Activated CD4-positive, alpha-beta memory T cell treated with anti-CD3 and anti-CD28 coated beads for 36 hours (primary cell): Measurements from ENCODE around the gene DIO1. TPM values are rescaled to one million over a fixed set of nuclear protein-coding genes. Genes with fewer than 3 reads are reported as not detected.

Experiments
- CTCF ChIA-PET: fragments of 350-600 bp; sonication (Branson Sonifier 250); formaldehyde crosslinking; loops from one replicate; lab custom pipeline; 2021; ENCODE audit warnings: antibody characterized with exemption, inconsistent platforms; lab: Charles Lee
- POLR2A ChIA-PET: fragments of 350-600 bp; sonication (Branson Sonifier 250); formaldehyde crosslinking; loops from one replicate; lab custom pipeline; 2021; ENCODE audit warnings: antibody characterized with exemption; lab: Charles Lee
- DNase-seq: peaks from one replicate; pipeline ENCODE4 v3.0.0-alpha.2; 2020
- H3K27ac Mint-ChIP-seq: one replicate; pipeline ENCODE4 v1.8.0; 2021; ENCODE audit warnings: mixed read lengths
- H3K27me3 Mint-ChIP-seq: one replicate; pipeline ENCODE4 v1.8.0; 2021; ENCODE audit warnings: mixed read lengths
- H3K36me3 Mint-ChIP-seq: one replicate; pipeline ENCODE4 v1.8.0; 2021; ENCODE audit warnings: mixed read lengths
- H3K4me1 Mint-ChIP-seq: one replicate; pipeline ENCODE4 v1.8.0; 2021; ENCODE audit warnings: low read depth, mixed read lengths
- H3K4me3 Mint-ChIP-seq: one replicate; pipeline ENCODE4 v1.8.0; 2021; ENCODE audit warnings: mild to moderate bottlenecking, mixed read lengths
- H3K9me3 Mint-ChIP-seq: one replicate; pipeline ENCODE4 v1.8.0; 2021; ENCODE audit warnings: mixed read lengths
- intact Hi-C: fragments of 100-400 bp; cut with micrococcal nuclease; formaldehyde crosslinking; loops from one replicate; pipeline ENCODE4 v1.15.1; 2023
- total RNA-seq, 2 experiments: library from RNA; stranded (reverse); gene quantifications; one replicate each; pipeline ENCODE4 v1.2.3, GENCODE V29; 2021

DIO1 gene
- total RNA-seq: not detected

GRCh38 chr1:53893999-53894636 lies at the start of gene DIO1:
Gene DIO1 (plus strand): TSS chr1:53894187. CDS start chr1:53894211, 24 bp downstream.
- Mint-ChIP-seq H3K36me3 (no peaks in the 10 kb centered on the region), H3K27me3 (peaks cover 7% of the 10 kb centered on the region), H3K9me3 (no peaks in the 10 kb centered on the region), H3K27ac (no peak within 1 kb of the TSS), H3K4me1 (peaks cover 17% of the 10 kb centered on the region), H3K4me3 (no peak within 1 kb of the TSS)
- ChIA-PET CTCF (interaction anchor here (0.7 kb wide), 1 partner anchor 65 kb away, joined by 3 read pairs; no protein-coding TSS in a partner anchor), POLR2A (no interaction called here)
- intact Hi-C loops: no loop called here
- DNase-seq: peak; percentile 30

GRCh38 chr1:53847980-53848379 lies 46.0 kb upstream of the DIO1 start:
- Mint-ChIP-seq H3K27ac (no peak overlapping the region), H3K36me3 (peaks cover 11% of the 10 kb centered on the region), H3K27me3 (no peaks in the 10 kb centered on the region), H3K9me3 (no peaks in the 10 kb centered on the region), H3K4me1 (no peaks in the 10 kb centered on the region), H3K4me3 (no peak overlapping the region)
- POLR2A ChIA-PET: no interaction called here
- intact Hi-C loops: no loop called here
- DNase-seq: no peak
- CTCF ChIA-PET: interaction anchor here (1.1 to 4.4 kb wide), 2 partner anchors 12 to 111 kb away, joined by 5 to 24 read pairs; no protein-coding TSS in a partner anchor

DNA sequence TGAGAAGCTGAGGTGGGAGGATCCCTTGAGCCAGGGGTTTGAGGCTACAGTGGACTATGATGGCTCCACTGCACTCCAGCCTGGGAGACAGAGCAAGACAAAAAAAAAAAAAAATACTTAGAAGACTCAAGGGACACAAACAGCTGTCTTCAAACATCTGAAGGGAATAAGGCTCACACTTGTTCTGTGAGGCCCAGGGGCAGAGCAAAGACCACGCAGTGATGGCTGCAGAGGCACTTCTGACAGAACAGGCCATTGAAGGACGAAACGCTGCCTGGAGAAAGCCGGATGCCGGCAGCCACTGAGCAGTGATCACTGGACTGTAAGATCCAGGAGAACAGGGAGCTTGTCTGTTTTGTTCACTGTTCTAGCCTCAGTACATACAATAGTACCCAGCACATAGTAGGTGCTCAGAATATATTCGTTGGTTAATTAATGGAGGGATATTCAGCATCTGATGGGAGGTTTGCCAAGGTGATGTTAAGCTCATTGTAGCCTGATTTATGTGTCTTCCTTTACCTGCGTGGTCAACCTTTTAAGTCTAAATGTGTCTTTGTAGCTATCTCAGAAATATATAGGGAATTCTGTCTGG lies 43.8 kb upstream of the DIO1 start:
- ChIA-PET POLR2A (interaction anchor here (0.6 kb wide), 1 partner anchor 172 kb away, joined by 3 read pairs; no protein-coding TSS in a partner anchor), CTCF (interaction anchor here (0.6 to 4.4 kb wide), 3 partner anchors 10 to 110 kb away, joined by 3 to 24 read pairs (median 6); no protein-coding TSS in a partner anchor)
- Mint-ChIP-seq H3K9me3 (no peaks in the 10 kb centered on the region), H3K27ac (no peak overlapping the region), H3K36me3 (peaks cover 15% of the 10 kb centered on the region), H3K27me3 (no peaks in the 10 kb centered on the region), H3K4me3 (no peak overlapping the region), H3K4me1 (no peaks in the 10 kb centered on the region)
- no peak for DNase-seq
- intact Hi-C loops: no loop called here

GRCh38 chr1:53851571-53852285 lies 42.3 kb upstream of the DIO1 start:
- CTCF ChIA-PET: no interaction called here
- no peaks in the 10 kb centered on the region for H3K27me3 Mint-ChIP-seq
- intact Hi-C loops: no loop called here
- POLR2A ChIA-PET: no interaction called here
- no peak for DNase-seq
- H3K4me1 Mint-ChIP-seq: no peaks in the 10 kb centered on the region
- H3K27ac Mint-ChIP-seq: no peak overlapping the region
- peaks cover 17% of the 10 kb centered on the region for H3K36me3 Mint-ChIP-seq
- no peaks in the 10 kb centered on the region for H3K9me3 Mint-ChIP-seq
- no peak overlapping the region for H3K4me3 Mint-ChIP-seq

GRCh38 chr1:53860967-53861411 lies 33.0 kb upstream of the DIO1 start:
- Mint-ChIP-seq H3K9me3 (no peaks in the 10 kb centered on the region), H3K27ac (no peak overlapping the region), H3K4me1 (peaks cover 12% of the 10 kb centered on the region), H3K27me3 (no peaks in the 10 kb centered on the region), H3K4me3 (no peak overlapping the region), H3K36me3 (peaks cover 9% of the 10 kb centered on the region)
- POLR2A ChIA-PET: interaction anchor here (1.1 to 1.8 kb wide), 4 partner anchors 29 to 191 kb away, joined by 3 to 9 read pairs (median 5); partner anchors contain the start of genes IFT25 and LRRC42
- DNase-seq: peak; percentile 57
- CTCF ChIA-PET: interaction anchor here (0.5 to 9.2 kb wide), 45 partner anchors 9 to 628 kb away, joined by 3 to 211 read pairs (median 4); partner anchors contain the start of genes IFT25, LDLRAD1, LRRC42 and TMEM59
- intact Hi-C loops: loop anchor here (1.0 to 10.0 kb wide), 3 partner anchors 87 to 224 kb away; no protein-coding TSS in a partner anchor

- ChIA-PET CTCF (interaction anchor here (0.6 to 9.2 kb wide), 6 partner anchors 12 to 170 kb away, joined by 3 to 211 read pairs (median 16); partner anchors contain the start of gene IFT25), POLR2A (interaction anchor here (0.9 kb wide), 1 partner anchor 85 kb away, joined by 3 read pairs; no protein-coding TSS in a partner anchor)
- peaks cover 13% of the 10 kb centered on the region for H3K36me3 Mint-ChIP-seq
- H3K4me3 Mint-ChIP-seq: no peak overlapping the region
- no peak for DNase-seq
- H3K27me3 Mint-ChIP-seq: no peaks in the 10 kb centered on the region
- no peak overlapping the region for H3K27ac Mint-ChIP-seq
- H3K9me3 Mint-ChIP-seq: no peaks in the 10 kb centered on the region
- intact Hi-C loops: loop anchor here (10.0 kb wide), 1 partner anchor 222 kb away; no protein-coding TSS in a partner anchor
- peaks cover 12% of the 10 kb centered on the region for H3K4me1 Mint-ChIP-seq
Measured at GRCh38 chr1:53862507-53862906, 31.5 kb upstream of the DIO1 start.

DNA sequence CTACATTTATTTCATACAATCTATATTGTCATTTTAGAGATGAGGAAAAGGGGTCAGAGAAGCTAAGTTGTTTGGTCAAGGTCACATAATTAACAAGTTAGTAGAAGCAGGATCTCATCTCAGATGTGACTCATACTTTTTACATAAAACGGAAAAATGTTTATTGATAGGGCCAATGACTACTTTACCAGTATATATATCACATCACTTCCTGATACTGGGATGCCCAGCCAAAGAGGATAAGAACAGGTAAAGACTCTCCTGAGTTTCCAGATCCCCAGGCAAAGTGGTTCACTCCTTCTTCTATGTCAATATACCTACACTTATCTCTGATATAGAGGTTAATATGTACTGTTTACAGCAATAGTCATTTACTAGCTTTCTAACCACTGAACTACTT lies 25.4 kb upstream of the DIO1 start:
- intact Hi-C loops: loop anchor here (10.0 kb wide), 1 partner anchor 216 kb away; no protein-coding TSS in a partner anchor
- no peak for DNase-seq
- H3K4me1 Mint-ChIP-seq: no peaks in the 10 kb centered on the region
- no peak overlapping the region for H3K4me3 Mint-ChIP-seq
- peaks cover 29% of the 10 kb centered on the region for H3K36me3 Mint-ChIP-seq
- CTCF ChIA-PET: interaction anchor here (0.7 to 4.4 kb wide), 5 partner anchors 8 to 212 kb away, joined by 3 to 28 read pairs (median 4); no protein-coding TSS in a partner anchor
- POLR2A ChIA-PET: no interaction called here
- H3K27ac Mint-ChIP-seq: peak overlapping the region; percentile 13
- no peaks in the 10 kb centered on the region for H3K27me3 Mint-ChIP-seq
- no peaks in the 10 kb centered on the region for H3K9me3 Mint-ChIP-seq

DNA sequence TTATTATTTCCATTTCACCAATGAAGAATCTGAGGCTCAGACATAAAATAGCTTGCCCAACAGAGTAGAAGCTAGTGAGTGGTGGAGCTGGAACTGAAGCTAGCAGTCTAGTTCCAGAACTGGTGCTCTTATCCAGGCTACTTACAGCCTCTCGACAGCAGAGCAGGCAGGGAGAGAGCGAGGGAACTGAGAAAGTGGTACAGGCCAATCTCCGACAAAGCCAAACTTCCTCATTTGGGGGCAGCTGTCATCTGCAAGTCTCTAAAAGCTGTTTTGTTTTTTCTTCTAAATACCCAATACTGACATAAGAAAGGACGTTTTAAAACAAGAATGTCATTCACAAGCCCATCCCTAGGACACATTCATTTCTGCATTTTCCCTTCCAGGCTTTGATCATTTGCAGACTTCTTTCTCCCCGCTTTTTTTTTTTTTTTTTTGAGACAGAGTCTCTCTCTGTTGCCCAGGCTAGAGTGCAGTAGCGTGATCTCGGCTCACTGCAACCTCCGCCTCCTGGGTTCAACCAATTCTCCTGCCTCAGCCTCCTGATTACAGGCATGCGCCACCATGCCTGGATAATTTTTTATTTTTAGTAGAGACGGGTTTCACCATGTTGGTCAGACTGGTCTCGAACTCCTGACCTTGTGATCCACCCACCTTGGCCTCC lies 24.4 kb upstream of the DIO1 start:
- intact Hi-C loops: loop anchor here (10.0 kb wide), 1 partner anchor 215 kb away; no protein-coding TSS in a partner anchor
- Mint-ChIP-seq H3K9me3 (no peaks in the 10 kb centered on the region), H3K27ac (no peak overlapping the region), H3K4me1 (no peaks in the 10 kb centered on the region), H3K36me3 (peaks cover 29% of the 10 kb centered on the region), H3K4me3 (no peak overlapping the region), H3K27me3 (no peaks in the 10 kb centered on the region)
- no peak for DNase-seq
- CTCF ChIA-PET: interaction anchor here (1.2 to 4.4 kb wide), 5 partner anchors 9 to 92 kb away, joined by 3 to 28 read pairs (median 16); no protein-coding TSS in a partner anchor
- POLR2A ChIA-PET: no interaction called here

DNA sequence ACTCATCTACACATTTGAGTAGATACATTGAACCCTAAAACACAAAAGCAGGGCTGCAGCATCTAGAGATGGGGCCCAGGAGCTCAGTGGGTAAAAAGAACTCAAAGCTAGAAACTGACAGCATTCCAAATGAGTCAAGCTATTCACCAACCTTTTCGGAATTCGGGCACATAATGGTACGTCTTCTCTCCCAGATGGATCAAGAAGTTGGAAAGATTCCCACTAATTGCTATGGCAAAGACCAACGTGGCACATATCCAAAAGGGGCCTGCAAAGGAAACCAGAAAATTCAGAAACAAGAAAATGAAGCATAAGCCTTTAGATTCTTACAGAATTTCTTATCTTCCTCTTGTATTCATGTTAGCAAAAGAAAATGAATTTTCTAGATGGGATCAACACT lies 22.8 kb upstream of the DIO1 start:
- POLR2A ChIA-PET: interaction anchor here (0.5 kb wide), 1 partner anchor 65 kb away, joined by 3 read pairs; no protein-coding TSS in a partner anchor
- no peak overlapping the region for H3K27ac Mint-ChIP-seq

DNA sequence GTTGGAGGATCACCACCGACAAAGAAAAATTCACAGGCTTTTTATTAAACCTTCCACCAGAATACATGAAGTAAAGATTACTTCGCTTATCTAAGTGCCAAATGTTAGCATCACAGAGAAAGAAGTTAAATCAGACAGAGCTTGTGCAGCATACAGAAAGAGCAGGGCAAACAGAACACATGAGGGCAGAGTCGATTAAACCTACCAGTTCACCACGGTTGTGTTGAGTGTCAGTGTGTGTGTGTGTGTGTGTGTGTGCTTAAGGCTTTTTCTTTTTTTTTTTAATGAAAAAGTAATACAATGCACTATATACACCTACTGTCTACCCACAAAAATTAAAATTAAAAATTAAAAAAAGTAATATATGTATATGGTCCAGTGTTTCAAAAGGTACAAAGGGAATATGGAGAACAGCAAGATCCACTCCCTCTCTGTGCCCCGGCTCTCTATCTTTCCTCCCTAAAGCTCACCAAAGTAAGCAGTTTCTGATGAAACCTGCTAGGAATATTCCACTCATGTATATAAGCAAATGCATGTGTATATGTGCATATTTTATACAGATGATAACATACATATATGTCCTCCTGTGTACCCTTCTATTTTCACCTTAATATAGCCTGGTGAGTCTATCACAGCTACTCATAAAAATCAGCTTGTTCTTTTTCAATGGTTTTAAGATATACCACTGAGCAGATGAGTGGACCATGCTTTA lies 22.1 kb upstream of the DIO1 start:
- no peak overlapping the region for H3K27ac Mint-ChIP-seq
- peaks cover 30% of the 10 kb centered on the region for H3K36me3 Mint-ChIP-seq
- intact Hi-C loops: no loop called here
- DNase-seq: no peak
- H3K4me3 Mint-ChIP-seq: no peak overlapping the region
- no peaks in the 10 kb centered on the region for H3K9me3 Mint-ChIP-seq
- CTCF ChIA-PET: interaction anchor here (0.6 to 4.4 kb wide), 6 partner anchors 11 to 88 kb away, joined by 3 to 28 read pairs (median 4); partner anchors contain the start of genes IFT25 and LRRC42
- H3K27me3 Mint-ChIP-seq: no peaks in the 10 kb centered on the region
- POLR2A ChIA-PET: no interaction called here
- no peaks in the 10 kb centered on the region for H3K4me1 Mint-ChIP-seq

More for the DNA sequence above, 22.8 kb upstream of the DIO1 start:
- Mint-ChIP-seq H3K36me3 (peaks cover 32% of the 10 kb centered on the region), H3K27me3 (no peaks in the 10 kb centered on the region), H3K4me1 (no peaks in the 10 kb centered on the region), H3K4me3 (no peak overlapping the region), H3K9me3 (no peaks in the 10 kb centered on the region)
- CTCF ChIA-PET: interaction anchor here (1.1 to 4.4 kb wide), 3 partner anchors 11 to 88 kb away, joined by 3 to 28 read pairs (median 16); no protein-coding TSS in a partner anchor
- intact Hi-C loops: no loop called here
- DNase-seq: no peak
